Right lung (tissue), 5 donors: ENCODE results near the gene ATP13A2. TPM values are rescaled to one million over a fixed set of nuclear protein-coding genes. Genes with fewer than 3 reads are reported as not detected.

Source experiments
- DNase-seq, 2 donors: peaks; one replicate each; pipeline ENCODE4 v3.0.0-alpha.2; 2013
- polyA plus RNA-seq, 5 donors: library from polyadenylated mRNA; unstranded; fragments of 120-200 nt; gene quantifications; one replicate each; pipeline versions ENCODE4 v1.2.1 to v1.2.3, GENCODE V29; 2013; ENCODE audit warnings: inconsistent platforms in 1 of 5, low replicate concordance in 1 of 5; ENCODE audit not compliant: insufficient read length in 5 of 5, insufficient read depth in 1 of 5

Gene ATP13A2
- polyA plus RNA-seq, 5 donors, result 22.4 to 44.9 (median 32.9) TPM

DNA sequence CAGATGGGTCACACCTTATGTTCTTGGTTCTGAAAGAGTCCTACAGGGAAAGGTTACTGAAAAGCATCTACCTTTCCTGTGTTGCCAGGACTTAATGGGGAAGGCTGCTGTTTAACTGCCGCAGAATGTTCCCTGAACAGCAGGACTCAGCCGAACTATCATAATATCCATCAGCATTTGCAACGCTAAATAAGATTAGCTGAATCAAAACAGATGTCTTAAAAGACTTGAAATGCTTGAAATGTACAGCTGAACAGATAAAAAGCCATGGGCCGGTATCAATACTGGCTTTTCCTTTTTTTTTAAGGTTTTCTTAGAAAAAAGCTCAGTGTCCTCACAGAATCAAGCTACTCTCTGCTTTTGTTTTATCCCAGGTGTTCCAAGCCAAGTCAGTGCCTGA, 19.7 kb upstream of the ATP13A2 start:
- DNase-seq, result no peak

DNA sequence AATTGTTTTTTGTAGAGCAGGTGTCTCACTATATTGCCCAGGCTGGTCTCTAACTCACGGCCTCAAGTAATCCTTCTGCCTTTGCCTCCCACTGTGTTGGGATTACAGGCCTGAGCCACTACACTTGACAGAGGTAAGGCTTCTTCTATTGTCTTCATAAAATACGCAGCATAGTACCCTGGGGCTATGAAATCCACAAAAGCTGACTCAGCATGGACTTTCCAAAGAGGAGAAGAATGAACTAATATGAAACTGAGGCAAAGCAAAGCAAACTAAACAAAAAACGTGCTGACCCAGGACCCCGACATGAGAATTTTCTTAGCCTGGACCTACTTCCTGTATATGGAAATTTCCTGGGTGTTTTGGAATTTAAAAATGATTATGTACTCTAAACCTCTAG, 18.5 kb upstream of the ATP13A2 start:
- no peak for DNase-seq

DNA sequence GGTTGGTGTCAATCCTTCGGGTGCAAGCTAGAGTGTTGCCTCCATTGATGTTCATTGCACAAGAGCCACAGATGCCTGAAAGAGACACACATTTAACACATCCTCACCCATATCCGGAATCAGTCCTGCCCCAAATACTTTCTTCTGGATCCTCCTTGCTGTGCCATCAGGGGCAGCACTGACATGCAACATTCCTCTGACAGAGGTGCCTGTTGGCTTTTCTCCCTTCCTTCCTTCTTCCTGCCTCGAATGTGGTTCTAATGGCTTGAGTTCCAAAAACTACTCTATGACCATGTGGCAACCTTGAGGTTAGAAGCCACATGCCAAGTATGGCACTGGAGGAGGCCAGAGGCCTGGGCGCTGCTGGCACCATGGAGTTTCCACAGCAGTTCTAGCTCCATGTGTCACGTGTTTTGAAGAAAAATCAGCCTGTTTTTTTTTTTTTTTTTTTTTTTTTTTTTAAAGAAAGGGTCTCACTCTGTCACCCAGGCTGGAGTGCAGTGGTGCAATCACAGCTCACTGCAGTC, 17.0 kb upstream of the ATP13A2 start:
- DNase-seq, result no peak

DNA sequence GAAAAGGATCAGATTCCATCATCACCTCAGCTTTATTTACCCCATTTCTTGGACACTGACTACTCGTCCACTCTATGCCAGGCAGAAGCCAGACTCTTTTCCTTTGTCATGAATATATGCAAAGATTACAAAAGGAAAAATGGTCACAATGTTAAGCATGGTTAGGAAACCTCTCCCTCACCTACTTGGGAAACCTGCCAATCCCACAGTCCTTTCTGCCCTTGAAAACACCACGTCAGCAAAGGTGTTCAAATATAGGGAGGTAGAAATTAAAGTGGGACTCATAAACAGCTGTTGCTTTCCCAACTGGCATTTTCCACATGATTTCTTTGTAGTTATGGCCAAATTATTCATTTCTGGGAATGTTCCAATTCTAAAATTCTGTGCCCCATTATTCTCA, 16.2 kb upstream of the ATP13A2 start:
- no peak for DNase-seq

DNA sequence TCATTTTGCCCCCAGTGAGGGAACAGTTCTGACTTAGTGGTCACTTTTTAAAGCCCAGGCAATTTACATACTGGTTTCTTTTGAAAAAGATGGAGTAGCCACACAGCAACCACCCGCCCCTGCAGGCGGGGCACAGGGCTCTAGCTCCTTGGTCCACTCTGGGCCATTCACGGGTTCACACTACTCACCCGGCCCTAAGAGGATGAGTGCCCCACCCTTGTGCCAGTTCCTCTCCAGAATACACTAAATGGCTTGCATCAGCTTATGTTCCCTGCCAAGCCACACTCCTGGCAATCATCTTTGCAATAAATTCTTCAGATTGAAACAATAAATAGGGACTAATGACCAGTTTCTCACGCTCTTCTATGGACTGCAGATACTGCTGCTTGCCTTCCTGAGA, 15.7 kb upstream of the ATP13A2 start:
- DNase-seq, result no peak

DNA sequence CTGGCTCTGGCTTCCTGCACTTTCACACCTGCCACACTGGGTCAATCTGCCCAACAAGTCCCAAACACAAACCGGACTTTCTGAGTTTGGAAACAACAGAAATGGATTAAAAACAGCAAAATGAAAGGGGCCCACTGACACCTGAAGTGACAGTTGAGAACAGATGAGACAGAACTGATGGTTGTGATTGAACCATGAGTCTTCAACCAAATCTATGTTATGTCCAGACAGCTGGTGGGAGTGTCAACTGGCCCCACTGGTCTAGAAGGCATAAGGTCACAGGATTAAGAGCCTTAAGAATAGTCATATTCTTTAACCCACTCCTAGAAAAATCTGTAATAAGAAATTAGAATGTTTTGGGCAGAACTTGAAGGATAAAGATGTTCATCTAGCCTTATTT, 13.0 kb upstream of the ATP13A2 start:
- DNase-seq, result no peak

DNA sequence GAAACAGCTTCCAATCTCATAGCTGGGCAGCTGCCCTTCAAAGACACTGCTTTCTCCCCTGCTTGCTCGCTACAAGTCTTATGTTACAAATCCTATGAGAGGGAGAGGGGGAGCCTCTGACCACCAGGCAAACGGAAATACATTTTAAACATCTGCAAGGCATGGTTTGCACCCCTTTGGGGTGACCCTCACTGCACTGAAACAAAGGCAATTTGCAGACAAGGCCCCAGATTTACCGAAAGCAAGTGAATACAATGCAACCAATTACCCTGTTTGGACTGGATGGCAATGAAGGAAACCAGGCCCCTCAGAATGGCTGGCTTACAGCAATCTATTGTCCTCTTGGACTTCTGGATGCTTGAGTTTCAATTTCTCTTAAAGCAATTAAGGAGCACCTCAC, 11.8 kb upstream of the ATP13A2 start:
- DNase-seq, result no peak

DNA sequence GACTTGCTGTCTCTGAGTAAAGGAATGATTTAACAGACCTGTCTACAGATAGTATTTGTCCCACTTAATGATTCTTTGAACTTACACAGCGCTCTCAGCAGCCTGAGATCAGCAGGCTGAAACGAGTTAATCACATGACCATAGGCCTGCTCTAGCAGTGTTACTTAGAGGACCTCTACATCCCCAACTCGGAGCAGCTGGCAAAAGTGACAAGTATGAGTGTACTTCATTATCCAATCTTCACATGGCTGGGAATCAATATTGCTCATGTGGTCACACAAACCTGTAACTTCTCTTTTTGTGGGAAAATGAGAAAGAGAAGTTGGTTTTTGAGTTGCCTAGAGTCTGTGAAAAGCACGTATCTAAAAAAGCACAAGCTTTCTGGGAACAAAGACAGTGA, 11.4 kb upstream of the ATP13A2 start:
- no peak for DNase-seq

DNA sequence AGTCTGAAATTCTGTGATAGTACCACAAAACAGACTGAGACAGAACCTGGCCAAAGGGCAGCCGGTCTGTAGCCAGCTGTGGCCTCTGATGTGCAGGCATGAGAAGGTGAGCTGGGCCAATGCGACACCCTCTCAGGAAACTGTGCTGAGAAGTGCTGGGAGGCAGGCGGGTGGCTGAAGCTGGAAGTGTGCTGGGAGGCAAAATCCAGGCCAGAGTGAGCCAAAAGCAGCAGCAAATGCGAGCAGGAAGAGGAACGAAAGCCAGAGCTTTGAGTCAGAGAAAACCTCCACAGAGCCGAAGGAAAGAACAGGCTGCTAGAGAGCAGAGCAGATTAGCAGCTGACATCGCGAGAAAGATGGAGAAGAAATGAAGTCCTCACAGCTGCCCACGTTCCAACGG, 10.2 kb upstream of the ATP13A2 start:
- DNase-seq, result no peak

DNA sequence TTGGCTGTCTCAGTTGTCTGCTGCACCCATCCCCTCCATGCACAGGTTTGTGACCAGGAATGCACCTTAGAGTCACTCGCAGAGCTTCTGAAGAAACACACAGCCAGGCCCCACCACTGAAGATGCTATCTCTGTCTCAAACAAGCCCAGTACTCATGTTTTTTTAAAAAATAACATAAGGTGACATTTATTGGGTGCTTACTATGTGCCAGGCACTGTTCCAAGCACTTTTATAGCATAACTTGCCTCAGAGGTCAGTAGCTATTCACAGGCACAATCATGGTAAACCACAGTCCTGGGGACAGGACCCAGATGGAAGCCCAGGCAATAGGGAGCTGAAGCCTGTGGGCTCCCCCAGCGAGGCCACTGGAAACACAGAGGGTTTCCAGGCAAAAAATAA, 8.8 kb upstream of the ATP13A2 start:
- no peak for DNase-seq

DNA sequence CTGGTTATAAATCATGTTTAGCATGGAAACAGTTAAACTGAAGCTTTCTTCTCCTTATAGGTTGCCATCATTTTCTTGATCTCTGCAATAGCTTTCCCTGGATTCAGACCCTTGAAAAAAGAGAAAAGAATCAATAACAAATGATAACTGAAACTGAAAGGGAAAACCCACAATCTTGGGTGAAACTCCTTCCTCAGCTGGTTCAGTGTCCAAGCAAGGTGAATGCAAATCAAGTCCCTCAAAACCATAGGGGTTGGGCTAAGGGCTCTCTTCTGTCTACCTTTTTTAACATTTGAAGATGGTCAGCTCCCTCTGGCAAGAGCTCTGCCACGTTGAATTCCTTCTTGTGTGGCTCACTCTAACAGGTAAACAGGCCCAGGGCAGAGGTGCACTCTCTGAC, 7.1 kb upstream of the ATP13A2 start:
- DNase-seq, result no peak

DNA sequence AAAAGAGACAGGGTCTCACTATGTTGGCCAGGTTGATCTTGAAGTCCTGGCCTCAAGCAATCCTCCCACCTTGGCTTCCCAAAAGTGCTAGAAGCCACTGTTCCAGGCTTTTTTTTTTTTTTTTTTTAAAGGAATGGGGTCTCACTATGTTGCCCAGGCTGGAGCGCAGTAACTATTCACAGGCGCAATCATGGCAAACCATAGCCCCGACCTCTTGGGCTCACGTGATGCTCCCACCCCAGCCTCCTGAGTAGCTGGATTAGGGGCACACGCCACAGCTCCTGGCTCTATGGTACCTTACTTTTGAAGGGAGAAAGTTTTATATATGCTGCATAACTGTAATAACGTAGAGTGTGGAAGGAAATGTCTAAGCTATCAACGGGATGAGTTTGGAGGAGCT, 5.7 kb upstream of the ATP13A2 start:
- no peak for DNase-seq

DNA sequence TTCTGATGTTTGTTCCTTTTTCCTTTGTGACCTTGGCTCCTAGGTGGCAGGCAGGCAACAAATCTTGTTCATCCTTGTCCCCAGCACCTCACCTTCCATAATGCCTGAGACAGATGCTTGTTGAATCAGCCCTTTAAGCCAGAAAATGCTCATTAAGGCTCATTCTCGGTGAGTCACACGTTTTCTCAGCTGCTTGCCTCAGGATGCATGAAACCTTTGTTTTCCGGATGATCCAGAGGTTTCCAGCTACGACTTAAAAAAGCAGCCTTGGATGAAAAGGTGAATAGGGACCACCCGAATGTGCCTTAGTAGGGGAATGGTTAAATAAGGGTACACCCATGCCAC, 4.6 kb upstream of the ATP13A2 start:
- no peak for DNase-seq

DNA sequence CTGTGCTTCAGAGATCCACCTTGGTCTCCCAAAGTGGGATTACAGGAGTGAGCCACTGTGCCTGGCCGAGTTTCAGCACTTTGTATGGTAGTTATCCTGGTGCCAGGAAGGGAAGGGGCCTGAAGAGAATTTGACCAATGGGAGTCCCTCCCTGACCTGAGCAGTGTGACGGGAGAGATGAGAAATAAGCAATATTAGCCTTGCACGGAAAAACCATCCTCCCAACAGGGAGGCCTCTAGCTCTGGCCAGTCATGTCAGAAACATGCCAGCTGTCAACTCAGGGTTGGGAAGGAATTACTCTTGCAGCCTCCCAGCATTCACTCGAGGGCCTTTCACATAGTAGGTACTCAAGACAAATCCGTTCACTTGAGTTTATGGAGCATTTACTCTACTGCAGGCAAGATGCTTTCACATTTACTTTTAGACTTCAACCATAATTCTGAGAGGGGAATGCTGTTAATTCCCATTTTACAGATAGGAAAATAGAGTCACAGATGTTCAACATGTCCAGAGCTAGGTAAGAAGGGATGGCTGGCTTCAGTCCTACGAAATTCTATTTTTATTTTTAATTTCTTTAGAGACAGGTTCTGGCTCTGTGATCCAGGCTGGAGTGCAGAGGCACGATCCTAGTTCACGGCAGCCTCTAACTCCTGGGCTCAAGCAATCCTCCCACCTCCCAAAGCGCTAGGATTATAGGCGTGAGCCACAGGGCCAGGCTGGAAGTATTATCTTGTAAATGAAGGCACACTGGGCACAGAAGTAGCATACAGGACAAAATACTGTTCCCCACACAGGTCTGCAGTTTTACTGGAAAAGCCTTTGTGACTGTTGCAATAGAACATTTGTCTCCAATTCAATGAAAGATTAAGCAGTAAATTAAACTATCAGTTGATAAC, 3.2 kb upstream of the ATP13A2 start:
- no peak for DNase-seq

DNA sequence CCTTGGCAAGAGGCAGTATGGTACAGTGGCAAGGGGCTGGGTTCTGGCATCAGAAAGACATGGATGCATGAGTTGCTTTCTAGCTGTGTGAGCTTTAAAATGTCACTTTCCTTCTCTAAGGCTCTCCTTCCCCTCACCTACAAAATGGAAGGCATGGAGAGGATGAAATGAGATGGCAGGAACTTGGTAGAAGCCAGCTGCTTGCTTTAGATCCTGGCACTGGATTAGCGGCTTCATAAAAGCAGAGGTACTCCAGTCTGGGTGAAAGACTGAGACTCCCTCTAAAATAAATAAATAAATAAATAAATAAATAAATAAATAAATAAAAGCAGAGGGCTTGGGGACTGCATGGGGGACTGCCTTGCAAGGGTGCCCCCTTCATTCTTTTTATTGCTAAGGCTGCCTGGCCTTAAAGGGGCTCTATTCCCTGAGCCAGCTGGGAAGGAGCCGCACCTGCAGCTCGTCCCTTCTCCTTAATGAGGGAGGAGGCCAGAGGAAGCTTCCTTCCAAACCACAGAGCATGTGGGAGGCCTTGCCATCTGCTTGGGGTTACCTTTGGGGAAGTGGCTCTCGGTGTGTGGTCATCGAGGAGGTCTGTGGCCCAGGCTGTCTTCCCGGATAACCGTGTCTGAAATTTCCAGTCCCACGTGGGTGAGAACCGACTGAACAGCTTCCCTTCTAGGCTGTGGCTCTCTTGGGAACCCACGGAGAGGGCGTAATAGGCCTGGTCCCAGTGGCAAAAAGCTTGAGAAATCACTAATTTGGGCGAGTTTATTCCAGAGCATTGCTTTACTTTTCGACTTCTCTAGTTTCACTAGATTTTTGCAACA, 2.0 kb upstream of the ATP13A2 start:
- DNase-seq, result no peak

DNA sequence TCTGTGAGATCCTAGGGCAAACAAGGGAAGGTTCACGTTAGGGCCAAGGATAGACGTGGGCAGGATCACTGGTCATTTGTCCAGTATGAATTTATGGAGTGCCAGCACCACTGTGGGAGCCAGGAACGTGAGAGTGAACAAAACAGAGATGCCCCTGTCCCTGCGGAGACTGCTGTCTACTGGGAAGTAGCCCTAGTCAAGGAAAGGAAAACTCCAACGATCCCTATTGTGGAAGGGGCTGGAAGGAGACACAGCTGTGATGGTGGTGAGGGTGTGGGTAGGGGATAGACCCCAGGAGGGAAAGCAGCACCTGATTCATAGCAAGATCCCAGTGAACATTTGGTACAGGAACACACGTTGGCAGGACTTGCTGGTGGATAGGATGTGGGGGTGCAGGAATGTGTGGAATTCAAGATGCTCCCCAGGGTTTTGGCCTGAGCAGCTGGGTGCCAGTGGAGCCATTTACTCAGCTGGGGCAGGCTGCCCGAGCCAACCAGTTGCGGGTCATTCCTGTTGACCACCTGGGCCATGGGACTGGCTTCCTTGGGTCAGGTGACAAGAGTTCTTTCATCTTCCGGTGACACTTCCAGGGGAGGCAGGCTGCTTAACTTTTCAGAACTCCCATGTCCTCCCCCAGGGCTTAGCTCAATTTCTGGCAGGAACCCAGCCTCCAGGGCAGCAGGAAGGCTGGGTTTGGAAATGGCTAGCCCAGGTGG, 1.2 kb upstream of the ATP13A2 start:
- no peak for DNase-seq

DNA sequence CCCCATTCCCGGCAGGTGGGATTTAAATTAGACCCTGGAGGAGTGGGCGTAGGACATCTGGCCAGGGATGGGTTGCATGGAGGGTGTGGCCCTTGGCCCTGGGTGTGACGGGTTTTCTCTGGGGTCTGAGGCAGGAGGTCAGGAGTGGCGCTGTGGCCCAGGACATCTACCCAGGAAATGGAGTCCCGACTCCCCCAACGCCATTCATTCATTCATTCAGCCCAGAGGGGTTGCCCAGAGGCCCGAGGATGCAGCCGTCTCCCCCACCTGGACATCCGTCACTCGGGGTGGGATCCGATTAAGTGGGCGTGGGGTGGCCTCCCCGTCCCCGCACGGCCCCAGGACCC, 663 bp downstream of the ATP13A2 start:
- no peak for DNase-seq

DNA sequence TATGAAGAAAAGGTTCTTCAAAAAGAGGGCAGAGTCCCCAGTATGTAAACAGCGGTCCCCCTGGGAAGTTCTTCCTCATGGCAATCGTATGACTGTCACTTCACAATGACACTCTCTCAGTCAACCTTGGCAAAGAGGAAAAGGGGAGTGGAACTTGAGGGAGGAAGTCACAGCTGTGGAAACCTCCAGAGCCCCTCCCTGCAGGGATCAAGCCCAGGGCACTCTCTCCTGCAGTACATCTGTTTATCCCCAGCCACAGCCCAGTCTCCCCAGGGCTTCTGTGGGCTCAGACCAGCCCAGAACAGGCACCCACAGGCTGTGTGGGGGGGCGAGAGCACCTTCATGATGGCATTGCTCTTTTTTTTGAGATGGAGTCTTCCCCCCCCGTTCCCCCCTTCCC, 2.0 kb downstream of the ATP13A2 start:
- DNase-seq, result no peak

DNA sequence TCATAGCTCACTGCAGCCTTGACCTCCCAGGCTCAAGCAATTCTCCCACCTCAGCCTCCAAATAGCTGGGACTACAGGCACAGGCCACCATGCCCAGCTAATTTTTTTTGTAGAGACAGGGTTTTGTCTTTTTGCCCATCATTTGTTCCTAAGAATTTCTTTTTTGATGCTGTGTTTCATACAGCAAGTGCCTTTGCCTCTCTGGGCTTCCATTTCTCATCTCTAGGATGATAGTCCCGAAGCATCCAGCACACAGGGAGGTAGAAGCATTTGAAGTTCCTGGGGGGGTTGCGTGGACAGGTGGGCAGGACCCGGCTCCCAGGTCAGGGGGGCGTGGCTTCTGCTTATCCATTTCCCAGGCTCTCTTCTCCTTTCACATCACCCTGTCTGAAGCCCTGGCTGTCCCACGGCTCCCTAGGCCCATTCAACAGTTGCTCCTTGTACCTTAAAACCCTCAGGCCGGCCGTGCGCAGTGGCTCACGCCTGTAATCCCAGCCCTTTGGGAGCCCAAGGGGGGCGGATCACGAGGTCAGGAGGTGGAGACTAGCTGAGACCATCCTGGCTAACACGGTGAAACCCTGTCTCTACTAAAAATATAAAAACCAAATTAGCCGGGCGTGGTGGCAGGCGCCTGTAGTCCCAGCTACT, 3.4 kb downstream of the ATP13A2 start:
- DNase-seq, result no peak

DNA sequence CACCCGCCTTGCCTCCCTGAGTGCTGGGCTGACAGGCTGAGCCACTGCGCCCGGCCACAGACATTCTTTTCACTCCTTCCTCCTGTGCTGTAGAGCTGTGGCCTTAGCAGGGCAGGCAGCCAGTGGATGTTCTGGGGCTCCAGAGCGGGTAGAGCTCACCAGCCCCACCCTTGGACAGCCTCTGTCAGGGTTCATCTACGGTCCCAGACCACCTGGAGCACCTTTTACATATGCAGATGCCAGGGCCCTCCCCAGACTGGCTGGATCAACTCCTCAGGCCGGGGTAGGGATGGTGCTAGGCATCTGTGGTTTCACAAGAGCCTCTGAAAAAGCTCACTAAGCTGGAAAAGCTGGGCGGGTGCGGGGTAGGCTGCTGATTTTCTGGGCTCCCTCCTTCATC, 4.6 kb downstream of the ATP13A2 start:
- DNase-seq, result no peak

DNA sequence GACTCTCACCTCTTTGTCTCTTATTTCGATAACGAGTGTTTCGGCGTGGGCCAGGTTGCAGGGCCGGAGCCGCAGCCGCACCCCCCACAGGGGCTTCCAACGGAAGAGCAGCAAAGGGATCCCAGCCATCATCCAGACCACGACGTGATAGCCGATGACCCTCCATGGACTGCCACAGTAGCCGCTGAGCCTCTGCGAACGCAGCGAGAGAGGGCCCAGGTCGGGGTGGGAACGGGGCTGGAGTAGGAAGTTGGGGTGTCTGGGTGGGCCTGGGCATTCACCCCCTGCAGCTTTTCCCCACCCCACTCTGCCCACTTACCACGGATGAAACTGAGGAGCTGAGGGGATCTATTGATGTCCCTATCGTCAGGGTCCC, 6.4 kb downstream of the ATP13A2 start:
- DNase-seq, result no peak
